NCI-H1048 (cell line): Measurements from ENCODE around the gene SHROOM2.
A peak's percentile ranks its signal among the peaks of the same experiment; 100 is the strongest.

Experiments
- DNase-seq: peaks from one replicate; lab custom pipeline; 2025; lab: John Stamatoyannopoulos, UW

Gene SHROOM2

GRCh38 chrX:9943420-9943819 is 157.2 kb downstream of the SHROOM2 start:
- no peak for DNase-seq

- no peak for DNase-seq
Measured at GRCh38 chrX:9947131-9947794, 161.0 kb downstream of the SHROOM2 start.

- no peak for DNase-seq
Measured at GRCh38 chrX:9948406-9948805, 162.2 kb downstream of the SHROOM2 start.

GRCh38 chrX:9952300-9952699 is 166.1 kb downstream of the SHROOM2 start:
- DNase-seq, result no peak

- no peak for DNase-seq
Measured at GRCh38 chrX:9953396-9953795, 167.2 kb downstream of the SHROOM2 start.

GRCh38 chrX:9955506-9955905 is 169.3 kb downstream of the SHROOM2 start:
- DNase-seq, result no peak

DNA sequence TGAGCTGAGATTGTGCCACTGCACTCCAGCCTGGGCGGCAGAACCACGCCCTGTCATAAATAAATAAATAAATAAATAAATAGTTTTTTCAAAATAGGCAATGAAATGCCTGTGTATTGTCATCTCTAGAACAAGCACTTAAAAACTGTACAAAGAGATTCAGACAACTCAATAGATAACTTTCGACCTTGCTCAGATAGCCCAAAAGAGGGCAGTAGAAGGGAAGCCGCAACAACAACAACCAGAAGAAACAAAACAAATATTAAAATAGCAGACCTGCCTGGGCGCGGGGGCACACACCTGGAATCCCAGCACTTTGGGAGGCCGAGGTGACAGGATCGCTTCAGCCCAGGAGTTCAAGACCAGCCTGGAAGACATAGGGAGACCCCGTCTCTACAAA is 171.5 kb downstream of the SHROOM2 start:
- DNase-seq, result no peak

DNA sequence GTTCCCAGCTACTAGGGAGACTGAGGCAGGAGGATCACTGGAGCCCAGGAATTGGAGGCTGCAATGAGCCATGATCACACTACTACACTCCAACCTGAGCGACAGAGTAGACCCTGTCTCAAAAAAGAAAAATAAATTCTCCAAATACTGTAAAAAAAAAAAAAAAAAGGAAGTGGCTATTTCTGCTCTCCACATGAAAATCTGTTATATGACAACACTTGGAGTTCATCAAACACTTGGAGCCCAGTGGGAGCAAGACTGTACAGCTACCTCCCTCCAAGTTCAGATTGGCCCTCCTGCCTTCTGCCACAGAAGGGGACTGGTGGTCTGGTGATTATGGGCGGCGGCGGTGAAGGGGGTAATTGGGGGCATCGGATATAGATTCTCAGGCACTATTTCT is 172.0 kb downstream of the SHROOM2 start:
- no peak for DNase-seq

- no peak for DNase-seq
Measured at GRCh38 chrX:9961750-9962149, 175.5 kb downstream of the SHROOM2 start.

- no peak for DNase-seq
Measured at GRCh38 chrX:9966775-9967408, 180.7 kb downstream of the SHROOM2 start, which contains the start of gene CLDN34. CLDN34 (plus strand) TSS chrX:9967358; CDS start chrX:9967358, 0 bp downstream.

- no peak for DNase-seq
Measured at GRCh38 chrX:9977635-9978034, 191.4 kb downstream of the SHROOM2 start.

- DNase-seq, result no peak
Measured at GRCh38 chrX:9980401-9980800, 194.2 kb downstream of the SHROOM2 start.

GRCh38 chrX:9980927-9981326 is 194.7 kb downstream of the SHROOM2 start:
- no peak for DNase-seq

GRCh38 chrX:9983441-9983840 is 197.2 kb downstream of the SHROOM2 start:
- DNase-seq, result no peak

DNA sequence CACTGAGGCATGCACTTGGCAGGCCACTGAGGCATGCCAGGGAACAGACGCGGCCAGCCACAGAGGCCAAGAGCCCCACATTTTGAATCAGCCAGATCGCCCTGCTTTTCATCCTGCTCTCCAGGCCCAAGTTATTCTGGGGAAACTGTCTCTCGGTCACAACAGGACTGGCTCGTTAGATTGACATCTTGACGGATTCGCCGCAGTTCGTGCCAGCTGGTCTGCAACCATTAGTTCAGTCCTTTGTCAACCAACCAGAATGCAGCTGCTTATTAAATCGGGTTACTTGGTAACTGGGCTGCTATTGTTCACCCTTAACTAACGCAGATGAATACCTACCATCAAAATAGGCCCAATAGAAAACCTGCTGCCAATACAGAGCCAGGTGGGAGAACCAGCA is 197.6 kb downstream of the SHROOM2 start:
- DNase-seq, result no peak

GRCh38 chrX:9988762-9989161 is 202.5 kb downstream of the SHROOM2 start:
- DNase-seq, result no peak

DNA sequence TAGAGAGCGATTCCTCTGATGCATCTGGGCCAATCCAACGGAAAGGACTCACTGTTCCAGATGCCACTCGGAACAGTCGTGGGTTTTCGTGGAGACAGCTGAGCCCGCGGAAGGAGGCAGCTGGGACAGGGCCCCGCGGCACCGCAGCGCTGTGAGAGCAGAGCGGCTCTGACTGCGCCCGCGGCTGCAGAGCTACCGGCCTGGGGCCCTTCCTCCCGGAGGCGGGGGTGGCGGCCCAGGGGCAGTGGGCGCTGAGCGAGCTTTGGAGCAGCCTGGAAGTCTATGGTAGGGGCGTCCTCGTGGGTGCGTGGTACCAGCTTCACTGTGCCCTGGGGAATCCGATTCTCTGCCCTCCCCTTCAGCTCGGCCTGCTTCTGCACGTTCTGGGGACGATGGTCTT is 205.8 kb downstream of the SHROOM2 start:
- DNase-seq, result no peak

- no peak for DNase-seq
Measured at GRCh38 chrX:9992724-9993123, 206.5 kb downstream of the SHROOM2 start.

DNA sequence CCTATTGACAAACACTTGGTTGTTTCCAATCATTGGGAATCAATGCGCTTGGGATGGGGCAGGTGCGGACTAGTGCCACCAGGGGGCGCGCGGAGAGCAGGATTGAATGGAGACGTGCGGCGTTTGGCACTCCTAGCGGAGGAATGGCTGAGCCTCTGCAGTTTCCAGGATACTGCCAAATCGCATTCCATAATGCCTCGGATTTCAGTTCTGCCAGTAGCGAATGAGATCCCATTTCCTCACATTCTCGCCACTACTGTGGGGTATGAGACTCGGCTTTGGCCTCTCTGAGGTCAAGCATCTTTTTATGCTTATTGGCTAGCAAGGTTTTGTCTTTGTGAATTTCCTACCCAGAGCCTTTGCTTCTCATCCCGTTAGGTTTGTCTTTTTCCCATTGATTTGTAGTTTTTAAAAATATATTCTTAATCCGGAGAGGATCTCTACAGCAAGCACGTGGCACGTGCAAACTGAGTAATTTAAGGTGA is 209.7 kb downstream of the SHROOM2 start:
- peak; percentile 62 for DNase-seq

DNA sequence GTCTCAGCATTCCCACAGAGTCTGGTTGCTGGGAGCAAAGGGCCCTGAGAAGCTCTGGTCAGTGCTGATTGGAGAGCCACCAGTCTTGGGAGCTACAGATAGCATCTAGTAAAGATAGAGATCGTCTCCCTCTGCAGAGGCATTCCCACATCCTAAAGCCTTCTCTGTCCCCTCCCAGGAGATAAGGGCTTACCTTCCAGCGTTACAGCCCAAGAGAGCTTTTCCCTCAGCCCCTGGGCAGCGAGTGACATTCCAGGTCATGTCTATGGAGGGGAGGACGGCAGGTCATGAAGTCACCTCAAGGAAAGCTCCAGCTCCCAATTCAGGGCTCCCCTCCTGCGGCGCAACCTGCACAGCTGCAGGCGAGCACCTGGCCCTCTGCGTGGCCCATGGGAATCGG is 210.8 kb downstream of the SHROOM2 start:
- no peak for DNase-seq

GRCh38 chrX:9997524-9997923 is 211.3 kb downstream of the SHROOM2 start:
- DNase-seq, result no peak
